SHP77 (cell line): ENCODE measurements around the gene PAGR1.
"Not testable (repeated sequence)": the region's sequence is repeated elsewhere in the genome, so short reads cannot be mapped to it uniquely, and the experiment has no call there.

Experiments
- DNase-seq, 2 experiments: peaks; one replicate each; lab custom pipeline; 2025; lab: John Stamatoyannopoulos, UW

PAGR1 gene

DNA sequence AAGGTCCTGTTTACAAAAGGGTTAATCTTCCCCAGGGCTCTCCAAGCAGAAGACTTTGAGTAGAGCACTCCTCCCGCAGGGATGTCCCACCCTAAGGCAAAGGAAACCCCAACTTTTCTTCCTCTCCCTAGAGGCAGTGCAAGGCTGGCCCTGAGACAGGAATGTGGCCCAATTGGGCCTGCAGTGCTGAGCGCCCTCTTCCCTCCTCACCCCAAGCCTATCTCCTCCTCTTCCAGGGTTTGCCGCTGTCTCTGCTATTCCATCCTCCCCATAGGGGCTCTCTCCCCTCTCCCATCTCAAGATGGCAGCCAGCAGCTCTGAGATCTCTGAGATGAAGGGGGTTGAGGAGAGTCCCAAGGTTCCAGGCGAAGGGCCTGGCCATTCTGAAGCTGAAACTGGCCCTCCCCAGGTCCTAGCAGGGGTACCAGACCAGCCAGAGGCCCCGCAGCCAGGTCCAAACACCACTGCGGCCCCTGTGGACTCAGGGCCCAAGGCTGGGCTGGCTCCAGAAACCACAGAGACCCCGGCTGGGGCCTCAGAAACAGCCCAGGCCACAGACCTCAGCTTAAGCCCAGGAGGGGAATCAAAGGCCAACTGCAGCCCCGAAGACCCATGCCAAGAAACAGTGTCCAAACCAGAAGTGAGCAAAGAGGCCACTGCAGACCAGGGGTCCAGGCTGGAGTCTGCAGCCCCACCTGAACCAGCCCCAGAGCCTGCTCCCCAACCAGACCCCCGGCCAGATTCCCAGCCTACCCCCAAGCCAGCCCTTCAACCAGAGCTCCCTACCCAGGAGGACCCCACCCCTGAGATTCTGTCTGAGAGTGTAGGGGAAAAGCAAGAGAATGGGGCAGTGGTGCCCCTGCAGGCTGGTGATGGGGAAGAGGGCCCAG lies 3.0 kb upstream of the PAGR1 start:
- DNase-seq, result no peak

DNA sequence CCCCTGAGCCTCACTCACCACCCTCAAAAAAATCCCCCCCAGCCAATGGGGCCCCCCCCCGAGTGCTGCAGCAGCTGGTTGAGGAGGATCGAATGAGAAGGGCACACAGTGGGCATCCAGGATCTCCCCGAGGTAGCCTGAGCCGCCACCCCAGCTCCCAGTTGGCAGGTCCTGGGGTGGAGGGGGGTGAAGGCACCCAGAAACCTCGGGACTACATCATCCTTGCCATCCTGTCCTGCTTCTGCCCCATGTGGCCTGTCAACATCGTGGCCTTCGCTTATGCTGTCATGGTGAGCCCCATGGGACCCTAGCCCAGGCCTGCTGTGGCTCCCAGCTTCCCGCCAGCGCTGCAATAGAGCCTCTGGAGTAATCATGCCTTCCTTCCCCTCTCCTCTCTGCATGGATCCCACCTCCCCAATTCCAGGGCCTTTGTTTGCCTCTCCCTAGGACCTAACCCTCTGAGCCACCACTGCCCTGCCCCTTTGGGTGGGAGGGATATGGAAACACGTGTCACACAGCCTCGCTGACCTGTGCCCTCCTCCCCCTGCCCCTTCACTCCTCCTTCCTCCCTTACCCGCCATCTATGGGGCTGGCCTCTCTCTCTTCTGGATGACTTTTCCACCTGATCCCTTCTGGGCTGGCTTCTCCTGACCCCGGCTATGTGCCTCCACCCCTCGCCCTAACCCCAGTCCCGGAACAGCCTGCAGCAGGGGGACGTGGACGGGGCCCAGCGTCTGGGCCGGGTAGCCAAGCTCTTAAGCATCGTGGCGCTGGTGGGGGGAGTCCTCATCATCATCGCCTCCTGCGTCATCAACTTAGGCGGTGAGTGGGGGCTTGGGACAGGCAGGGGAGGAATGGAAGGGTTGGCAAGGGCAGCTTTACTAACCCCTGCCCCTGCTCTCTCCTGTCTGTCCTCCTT lies 2.0 kb upstream of the PAGR1 start:
- no peak for DNase-seq

DNA sequence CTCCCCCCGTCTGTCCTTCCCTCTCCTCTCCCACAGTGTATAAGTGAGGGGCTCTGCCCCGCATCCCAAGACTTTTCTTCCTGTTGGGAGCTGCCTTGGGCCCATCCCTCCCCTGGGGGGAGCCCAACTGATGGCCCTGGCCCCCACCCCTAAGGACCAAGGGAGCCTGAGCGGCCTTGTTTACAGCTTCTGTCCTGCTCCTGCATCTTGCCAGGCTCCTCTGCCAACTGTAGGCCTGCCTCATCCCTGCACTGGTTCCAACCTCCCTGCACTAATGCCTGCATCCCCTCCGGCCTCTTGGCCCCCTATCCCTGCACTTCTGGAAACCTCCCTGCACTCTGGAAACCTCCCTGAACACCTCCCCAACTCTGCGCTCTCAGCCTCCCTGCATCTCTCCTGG lies 1.4 kb upstream of the PAGR1 start:
- no peak for DNase-seq

DNA sequence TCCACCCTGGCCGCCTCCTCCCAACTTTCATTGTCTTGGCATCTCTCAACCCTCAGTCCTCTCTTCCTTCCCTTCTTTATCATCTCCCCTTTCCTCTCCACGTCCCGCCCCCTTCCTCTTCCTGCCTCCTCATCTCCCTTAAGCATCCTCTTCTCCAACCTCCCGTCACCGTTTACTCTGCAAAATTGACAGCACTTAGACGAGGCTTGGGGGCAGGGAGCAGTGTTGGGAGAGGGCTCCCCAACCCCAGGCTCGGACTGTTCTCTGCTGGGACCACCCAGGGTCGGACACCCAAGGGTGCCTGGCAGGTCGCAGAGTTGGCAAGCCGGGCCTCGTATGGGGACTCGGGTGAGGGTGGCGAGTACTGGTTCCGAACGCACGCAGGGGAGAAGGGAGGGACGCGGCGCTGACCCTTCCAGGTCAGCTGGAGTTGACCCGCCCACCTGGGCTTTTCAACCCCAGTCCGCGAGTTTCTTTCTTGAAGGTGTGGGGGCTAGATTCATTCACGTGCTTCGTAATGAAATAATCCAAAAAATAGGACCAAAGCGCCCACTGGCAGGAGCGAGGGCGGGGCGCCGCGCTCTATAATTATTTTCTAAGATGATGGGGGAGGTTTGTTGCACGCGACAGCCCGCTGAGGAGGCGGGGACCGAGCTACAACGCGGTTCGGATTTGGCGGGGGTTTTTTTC lies 775 bp upstream of the PAGR1 start:
- no peak for DNase-seq

DNA sequence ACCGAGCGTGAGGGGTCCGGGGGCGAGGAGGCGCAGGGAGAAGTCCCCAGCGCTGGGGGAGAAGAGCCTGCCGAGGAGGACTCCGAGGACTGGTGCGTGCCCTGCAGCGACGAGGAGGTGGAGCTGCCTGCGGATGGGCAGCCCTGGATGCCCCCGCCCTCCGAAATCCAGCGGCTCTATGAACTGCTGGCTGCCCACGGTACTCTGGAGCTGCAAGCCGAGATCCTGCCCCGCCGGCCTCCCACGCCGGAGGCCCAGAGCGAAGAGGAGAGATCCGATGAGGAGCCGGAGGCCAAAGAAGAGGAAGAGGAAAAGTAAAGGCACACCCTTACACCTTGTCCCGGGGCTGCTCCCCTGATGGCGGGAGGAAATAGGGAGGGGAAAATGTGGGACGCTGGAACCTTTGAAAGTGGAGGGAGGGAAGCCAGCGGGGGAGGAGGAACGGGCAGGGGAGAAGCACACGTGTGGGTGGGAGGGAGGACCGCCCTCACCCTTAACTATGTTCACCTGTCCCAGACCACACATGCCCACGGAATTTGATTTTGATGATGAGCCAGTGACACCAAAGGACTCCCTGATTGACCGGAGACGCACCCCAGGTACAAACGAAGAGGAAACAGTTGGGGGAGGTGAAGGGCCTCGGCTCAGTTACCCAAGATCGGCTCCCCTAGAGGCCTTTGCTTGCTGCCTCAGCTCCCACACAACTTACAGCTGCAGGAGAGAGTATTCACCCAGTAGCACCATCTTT lies 916 bp downstream of the PAGR1 start:
- DNase-seq, result peak; percentile 34 to 70

DNA sequence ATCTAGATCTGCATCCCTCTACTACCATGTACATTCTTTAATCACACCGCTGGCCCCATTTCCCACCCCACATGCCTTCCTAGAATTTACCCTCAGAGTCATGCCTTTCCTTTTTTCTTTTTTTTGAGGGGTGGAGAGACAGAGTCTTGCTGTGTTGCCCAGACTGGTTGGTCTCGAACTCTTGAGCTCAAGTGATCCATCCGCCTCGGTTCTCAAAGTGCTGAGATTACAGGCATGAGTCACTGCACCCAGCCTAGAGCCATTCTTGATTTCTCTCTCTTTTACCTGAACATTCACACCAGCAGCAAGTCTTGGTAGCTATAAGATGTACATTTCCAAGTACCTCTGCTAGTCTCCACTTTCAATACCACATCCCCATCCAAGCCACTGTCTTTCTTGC lies 2.1 kb downstream of the PAGR1 start:
- no peak for DNase-seq

DNA sequence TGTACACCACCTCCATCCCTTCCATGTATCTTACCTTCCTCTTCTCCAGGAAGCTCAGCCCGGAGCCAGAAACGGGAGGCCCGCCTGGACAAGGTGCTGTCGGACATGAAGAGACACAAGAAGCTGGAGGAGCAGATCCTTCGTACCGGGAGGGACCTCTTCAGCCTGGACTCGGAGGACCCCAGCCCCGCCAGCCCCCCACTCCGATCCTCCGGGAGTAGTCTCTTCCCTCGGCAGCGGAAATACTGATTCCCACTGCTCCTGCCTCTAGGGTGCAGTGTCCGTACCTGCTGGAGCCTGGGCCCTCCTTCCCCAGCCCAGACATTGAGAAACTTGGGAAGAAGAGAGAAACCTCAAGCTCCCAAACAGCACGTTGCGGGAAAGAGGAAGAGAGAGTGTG lies 3.6 kb downstream of the PAGR1 start:
- no peak for DNase-seq

DNA sequence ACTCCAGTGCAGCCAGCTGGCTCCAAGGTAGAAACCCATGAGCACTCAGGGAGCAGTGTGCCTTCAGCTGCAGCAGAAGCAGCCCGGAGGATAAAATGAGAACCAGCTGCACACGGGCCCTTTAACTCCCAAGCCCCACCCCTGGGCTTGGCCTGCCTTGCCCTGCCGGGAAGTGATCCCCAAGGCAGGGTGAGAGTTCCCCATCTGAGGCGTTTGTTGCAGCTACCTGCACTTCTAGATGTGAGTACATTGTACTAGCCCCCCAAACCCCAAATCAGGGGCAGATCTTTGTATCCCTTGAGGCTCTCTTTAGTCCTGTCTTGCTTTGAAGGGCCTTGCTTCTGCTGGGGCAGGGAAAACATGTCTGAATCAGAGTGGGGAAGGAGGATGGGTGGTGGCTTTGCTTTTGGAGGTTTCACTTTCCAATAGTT lies 4.3 kb downstream of the PAGR1 start, which contains the start of gene MVP:
MVP (plus strand) TSS at position 192 of the 431 bp plus-strand sequence. CDS start 10,088 bp downstream, outside the sequence.
- DNase-seq, result peak; percentile 71 to 72

DNA sequence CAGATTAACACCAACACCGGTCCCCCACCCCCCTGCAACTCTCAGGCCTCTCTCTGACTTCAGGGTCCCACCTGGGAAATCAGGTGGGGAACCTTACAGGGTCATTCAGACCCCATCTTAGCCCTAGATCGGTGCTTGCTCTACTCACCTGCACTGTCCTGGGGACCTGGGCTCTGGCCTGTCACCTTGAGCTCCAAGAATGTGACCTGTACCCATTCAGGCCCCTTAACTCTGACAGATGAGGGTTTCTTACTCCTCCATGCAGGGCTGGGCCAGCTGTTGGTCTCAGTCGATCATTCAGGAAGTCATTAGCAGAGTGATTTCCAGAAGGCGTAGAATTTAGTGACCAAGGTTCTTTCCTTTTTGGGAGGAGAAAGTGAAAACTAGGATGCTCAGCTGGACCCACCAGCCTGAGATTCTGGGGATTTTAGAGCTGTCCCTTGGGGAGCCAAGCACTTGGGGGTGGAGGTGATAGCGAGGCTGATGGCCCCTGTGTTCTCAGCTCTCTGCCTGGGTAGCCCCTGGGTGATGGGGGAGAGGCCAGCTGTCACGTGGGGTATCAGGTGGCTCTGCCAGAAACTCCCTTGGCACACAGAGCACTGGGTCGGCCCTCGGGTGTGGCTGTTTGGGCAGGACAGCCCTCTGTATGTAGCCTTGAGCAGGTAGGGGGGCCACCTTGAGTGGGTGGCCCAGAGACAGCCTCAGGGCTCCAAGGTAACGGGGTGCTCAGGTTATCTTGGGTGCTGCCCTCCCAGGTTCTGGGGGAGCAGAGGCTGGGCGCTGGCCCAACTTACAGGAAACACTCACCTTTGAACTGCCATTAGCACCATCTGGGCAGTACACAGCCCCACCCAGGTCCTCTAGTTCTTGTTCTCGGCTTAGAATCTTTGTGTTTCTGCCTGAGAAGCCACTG lies 5.0 kb downstream of the PAGR1 start:
- DNase-seq, result no peak

DNA sequence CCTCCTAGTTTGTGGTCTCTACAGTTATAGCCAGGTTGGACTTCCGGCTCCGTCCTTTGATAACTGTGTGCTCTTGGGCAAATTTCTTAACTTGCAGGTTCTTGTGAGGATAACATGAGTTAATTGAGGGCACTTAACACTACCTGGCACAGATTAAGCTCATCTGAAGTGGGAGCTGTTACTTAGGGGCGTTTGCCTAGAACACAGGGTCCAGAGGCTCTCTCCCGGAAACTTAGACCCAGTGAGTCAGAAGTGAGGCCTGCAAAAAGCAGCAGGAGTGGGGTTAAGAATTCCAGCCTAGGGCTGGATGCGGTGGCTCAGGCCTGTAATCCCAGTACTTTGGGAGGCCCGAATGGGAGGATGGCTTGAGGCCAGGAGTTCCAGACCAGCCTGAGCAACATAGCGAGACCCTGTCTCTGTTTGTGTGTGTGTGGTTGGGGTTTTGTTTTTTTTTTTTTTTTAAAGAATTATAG lies 5.7 kb downstream of the PAGR1 start:
- DNase-seq, result no peak

DNA sequence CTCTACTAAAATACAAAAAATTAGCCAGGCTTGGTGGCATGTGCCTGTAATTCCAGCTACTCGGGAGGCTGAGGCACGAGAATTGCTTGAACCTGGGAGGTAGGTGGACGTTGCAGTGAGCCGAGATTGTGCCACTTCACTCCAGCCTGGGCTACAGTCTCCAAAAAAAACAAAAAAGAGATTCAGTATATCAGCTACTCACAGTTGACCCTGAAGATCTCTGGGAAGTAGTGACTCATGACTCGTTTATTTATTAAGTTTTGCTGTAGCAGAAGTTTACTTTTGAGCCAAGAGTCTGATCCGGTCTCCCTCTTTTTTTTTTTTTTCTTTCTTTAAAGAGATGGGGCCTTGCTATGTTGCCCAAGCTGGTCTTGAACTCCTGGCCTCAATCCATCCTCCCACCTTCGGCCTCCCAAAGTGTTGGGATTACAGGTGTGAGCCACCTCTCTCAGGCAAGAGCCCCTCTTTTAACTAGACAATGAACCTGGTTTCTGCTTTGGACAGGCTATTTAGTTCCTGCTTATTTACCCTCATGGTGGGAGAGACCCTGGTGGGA lies 8.7 kb downstream of the PAGR1 start:
- no peak for DNase-seq

DNA sequence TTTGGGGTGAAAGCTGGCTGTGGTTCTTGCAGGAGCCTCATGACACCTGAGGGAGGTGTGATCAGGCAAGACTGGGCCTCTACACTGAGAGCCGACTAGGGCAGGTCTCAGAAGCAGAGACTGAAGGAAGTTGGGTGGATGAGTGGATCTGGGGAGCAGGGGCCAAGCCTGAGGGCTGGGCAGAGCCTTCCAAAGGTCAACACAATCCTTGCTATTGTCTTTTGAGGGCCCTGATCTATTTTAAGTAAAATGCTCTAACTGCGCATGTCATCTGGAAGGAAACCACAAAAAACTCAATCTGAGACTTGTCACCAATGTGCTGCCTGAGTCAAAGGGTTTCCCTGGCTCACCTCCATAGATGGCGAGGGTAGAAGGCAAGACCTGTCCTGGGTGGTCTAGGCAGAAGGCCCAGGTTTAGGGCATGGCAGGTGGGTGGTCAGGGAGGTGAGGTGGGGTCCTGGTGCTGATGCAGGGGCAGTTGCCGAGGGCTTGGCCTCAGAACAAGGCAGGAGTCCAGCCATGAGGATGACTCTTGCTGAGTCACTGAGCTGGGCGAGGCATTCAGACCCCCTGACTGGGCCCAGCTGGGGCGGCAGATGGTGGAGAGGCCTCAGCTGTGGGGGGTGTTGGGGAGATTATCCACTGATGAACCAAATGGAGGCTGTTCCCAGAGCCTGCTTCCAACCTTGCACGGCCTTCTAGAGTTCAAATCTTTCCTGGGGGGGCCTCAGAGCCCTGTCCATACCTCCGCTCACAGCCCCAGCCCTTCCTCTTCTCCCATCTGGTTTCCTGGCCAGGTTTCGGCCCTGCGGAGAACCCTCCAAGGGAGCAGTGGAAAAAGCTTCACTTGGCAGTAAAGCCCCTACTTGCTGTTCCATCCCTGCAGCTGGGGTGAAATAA lies 9.4 kb downstream of the PAGR1 start:
- peak in 1 of 2 experiments; percentile 19 for DNase-seq

DNA sequence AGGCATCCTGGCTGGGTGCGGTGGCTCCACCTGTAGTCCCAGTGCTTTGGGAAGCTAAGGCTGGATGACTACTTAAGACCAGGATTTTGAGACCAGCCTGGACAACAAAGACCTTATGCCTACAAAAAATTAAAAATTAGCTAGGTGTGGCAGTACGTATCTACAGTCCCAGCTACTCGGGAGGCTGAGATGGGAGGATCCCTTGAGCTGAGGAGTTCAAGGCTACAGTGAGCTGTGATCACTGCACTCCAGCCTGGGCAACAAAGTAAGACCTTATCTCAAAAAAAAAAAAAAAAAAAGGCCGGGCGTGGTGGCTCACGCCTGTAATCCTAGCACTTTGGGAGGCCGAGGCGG lies 10.4 kb downstream of the PAGR1 start:
- no peak for DNase-seq

DNA sequence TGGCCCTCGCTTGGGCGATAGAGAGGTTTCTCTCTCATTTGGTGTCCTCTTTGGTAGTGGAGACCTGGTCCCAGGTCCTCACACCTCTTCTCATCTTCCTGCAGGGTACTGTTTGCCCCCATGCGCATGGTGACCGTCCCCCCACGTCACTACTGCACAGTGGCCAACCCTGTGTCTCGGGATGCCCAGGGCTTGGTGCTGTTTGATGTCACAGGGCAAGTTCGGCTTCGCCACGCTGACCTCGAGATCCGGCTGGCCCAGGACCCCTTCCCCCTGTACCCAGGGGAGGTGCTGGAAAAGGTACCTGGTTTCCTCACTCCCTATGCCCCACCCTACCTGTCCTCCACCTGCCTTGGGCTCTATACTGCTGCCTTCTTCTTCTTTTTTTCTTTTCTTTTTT lies 14.8 kb downstream of the PAGR1 start:
- DNase-seq, result no peak

DNA sequence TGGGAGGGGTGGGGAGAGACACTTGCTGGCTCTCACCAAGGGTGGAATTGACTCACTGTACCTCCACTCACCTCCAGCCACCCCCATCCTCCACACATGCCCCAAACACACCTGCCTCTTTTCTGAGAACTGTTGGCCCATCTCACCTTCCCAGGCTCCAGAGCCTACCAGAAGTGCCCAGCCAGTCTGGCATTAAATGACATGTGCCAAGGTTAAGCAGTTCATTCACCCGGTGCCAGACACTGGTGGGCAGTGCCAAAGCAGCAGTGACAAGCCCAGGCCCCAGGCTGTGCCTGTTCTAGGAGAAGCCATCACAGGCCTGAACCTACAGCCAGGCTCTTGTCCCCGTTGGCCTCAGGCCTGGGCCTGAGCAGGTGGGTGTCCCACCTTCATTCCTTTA lies 15.5 kb downstream of the PAGR1 start:
- no peak for DNase-seq

DNA sequence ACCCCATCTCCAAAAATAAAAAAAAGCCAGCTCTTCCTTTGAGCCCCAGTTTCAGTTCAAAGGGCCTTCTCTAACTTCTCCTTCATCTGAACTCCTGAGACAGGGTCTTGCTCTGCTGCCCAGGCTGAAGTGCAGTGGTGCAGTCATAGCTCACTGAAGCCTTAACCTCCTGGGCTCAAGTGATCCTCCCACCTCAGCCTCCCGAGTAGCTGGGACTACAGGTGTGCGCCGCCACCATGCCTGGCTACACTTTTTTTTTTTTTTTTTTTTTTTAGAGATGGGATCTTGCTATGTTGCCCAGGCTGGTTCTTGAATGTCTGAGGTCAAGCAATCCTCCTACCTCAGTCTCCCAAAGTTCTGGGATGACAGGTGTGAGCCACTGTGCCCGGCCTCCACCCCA lies 17.3 kb downstream of the PAGR1 start:
- DNase-seq, result not testable (repeated sequence)

DNA sequence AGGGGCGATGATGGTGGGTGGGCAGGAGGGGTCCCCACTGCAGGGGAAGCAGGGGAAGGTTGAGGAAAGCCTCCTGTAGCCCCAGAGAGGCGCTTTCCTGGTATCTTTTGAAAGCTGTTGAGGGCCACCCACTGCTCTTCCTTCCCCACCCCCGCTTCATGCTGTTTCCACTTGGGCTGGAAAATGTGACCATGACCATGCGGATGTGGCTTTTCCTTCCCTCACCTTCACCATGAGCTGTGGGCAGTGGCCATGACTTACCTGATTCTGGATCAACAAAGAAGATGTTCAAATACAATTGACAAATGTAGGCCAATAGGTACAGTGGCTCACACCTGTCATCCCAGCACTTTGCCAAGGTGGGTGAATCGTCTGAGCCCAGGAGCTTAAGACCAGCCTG lies 18.1 kb downstream of the PAGR1 start:
- no peak for DNase-seq

DNA sequence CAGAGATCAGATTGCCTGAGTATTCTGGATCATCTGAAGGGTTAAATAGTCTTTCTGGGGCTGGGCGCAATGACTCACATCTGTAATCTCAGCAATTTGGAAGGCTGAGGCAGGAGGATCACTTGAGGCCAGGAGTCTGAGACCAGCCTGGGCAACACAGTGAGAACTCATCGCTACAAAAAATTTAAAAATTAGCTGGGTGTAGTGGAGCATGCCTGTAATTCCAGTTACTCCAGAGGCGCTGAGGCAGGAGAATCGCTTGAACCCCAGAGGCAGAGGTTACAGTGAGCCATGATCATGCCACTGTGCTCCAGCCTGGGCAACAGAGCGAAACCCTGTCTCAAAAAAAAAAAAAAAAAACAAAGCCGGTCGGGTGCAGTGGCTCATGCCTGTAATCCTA lies 20.0 kb downstream of the PAGR1 start:
- no peak for DNase-seq

DNA sequence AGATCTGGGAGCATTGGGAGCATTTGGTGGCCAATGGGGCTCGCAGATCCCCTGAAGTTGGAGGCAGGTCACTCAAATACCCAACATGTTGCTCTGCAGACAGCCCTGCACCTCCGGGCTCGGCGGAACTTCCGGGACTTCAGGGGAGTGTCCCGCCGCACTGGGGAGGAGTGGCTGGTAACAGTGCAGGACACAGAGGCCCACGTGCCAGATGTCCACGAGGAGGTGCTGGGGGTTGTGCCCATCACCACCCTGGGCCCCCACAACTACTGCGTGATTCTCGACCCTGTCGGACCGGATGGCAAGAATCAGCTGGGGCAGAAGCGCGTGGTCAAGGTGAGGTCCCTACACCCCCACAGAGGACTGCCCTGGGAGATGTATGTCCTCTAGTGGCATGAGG lies 20.7 kb downstream of the PAGR1 start:
- DNase-seq, result no peak
